Measurements from ENCODE around the gene GLP1R. TPM values are rescaled to one million over a fixed set of nuclear protein-coding genes. Genes with fewer than 3 reads are reported as not detected.
"Not testable (repeated sequence)": the region's sequence is repeated elsewhere in the genome, so short reads cannot be mapped to it uniquely, and the experiment has no call there.

GLP1R gene
- total RNA-seq, 1 donor from 2014 or later = not detected

DNA sequence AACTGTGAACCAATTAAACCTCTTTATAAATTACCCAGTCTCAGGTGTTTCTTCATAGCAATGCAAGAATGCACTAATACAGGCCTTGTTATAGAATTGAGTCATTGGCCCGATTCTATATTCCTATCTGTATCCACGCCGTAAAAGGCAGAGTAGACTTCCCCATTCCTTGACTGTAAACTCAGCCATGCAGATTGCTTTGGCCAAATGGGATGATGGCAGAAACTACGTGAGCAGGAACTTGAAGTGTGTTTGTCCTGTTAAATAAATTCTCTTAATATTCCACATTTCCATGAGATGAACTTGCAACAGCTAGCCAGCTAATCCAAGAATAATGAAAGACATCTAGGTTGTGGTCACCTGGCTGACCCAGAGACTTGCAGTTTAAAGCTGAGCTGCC lies 70.3 kb downstream of the GLP1R start:
- DNase-seq (ENCODE audit: low read depth, low spot score) = no peak

- DNase-seq (ENCODE audit: low read depth, low spot score) = no peak
Measured at GRCh38 chr6:39124114-39124513, 75.5 kb downstream of the GLP1R start.

GRCh38 chr6:39128106-39128505 lies 79.5 kb downstream of the GLP1R start:
- no peak for DNase-seq (ENCODE audit: low read depth, low spot score)

DNA sequence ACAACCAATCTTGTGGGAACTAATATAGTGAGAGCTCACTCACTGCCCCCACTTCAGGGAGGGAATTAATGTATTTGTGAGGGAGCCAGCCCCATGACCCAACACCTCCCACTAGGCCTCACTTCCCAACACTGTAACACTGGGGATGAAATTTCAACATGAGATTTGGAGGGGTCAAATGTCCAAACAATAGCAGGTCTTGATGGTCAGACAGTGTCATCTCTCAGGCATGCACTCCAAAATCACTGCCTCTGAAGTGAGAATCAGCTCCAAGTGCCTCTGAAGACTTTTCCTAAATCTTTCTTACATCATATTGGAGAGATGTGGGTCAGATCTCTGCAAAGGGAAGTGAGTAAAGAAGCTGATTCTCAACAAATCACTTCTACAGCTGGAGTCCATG lies 80.3 kb downstream of the GLP1R start:
- no peak for DNase-seq (ENCODE audit: low read depth, low spot score)

GRCh38 chr6:39130691-39131090 lies 82.1 kb downstream of the GLP1R start:
- DNase-seq (ENCODE audit: low read depth, low spot score) = no peak

DNA sequence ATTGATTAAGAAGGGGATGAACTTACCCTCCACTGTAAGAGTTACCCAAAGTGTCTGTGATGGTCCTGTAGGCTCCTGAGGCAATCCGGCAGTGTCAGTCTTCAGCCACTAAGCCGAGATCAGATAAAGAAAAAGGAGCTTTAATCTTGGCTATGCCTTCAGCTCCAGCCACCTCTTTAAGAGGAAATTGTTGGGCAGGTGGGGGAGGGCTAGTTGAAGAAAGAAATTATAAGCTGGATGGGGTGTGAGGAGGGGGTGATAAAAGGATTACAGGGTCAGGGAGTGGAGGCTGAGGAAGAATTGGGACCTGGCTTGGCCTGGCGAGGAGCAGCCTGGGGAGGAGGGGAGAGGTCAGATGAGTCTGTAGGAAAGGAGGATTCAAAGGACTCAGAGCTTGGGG lies 86.2 kb downstream of the GLP1R start:
- DNase-seq (ENCODE audit: low read depth, low spot score) = not testable (repeated sequence)

DNA sequence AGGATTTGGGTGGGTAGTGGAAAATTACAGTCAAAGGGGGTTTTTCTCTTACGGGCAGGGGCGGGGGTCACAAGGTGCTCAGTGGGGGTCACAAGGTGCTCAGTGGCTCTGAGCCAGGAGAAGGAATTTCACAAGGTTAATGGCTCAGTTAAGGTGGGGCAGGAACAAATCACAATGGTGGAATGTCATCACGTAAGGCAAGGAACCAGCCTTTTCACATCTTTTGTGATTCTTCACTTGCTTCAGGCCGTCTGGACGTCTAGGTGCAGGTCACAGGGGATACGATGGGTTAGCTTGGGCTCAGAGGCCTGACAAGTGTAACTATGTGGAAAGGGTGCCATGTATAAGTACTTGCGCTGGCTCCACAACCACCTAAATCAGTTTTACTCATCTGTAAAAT lies 87.6 kb downstream of the GLP1R start:
- DNase-seq (ENCODE audit: low read depth, low spot score) = not testable (repeated sequence)

DNA sequence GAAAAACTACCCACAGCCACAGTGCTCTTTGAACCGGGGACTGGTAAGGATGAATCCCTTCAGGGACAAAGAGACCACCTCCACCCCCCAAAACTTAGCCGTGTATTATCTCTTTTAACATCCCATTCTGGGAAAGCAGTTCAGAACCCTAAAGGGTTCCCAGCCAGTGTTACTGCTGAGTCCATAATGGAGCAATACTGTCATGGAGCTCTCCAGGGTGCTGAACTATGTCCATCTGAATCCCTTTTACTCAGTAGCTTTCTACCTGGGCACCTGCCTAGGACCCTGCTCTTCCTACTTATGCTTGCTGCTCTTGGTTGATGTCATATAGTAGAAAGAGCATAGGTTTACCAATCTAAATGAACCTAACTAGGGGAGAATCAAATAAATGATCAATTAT lies 88.7 kb downstream of the GLP1R start:
- no peak for DNase-seq (ENCODE audit: low read depth, low spot score)

Other genes with a start within 250 kb of the GLP1R start
- gene SAYSD1, start 66.4 kb downstream of the GLP1R start, total RNA-seq = 9.4 and 10.4 TPM in 2 replicates
- not detected in 2 replicates for gene KCNK5, start 180.7 kb downstream of the GLP1R start, total RNA-seq

Measured in pulmonary artery endothelial cell (primary cell).